Thyroid gland (tissue), 4 donors: Measurements from ENCODE around the gene USP38.

Source experiments
- CTCF ChIP-seq, 6 experiments: fragments of 200-600 bp in 3 of 6; fragments of 450-650 bp in 3 of 6; sonication (generic) in 3 of 6; IDR thresholded peaks; one replicate each; pipeline ENCODE4 v1.5.1; 2016 to 2019; ENCODE audit warnings: antibody characterized with exemption in 6 of 6, mild to moderate bottlenecking in 2 of 6, inconsistent platforms in 1 of 6, moderate library complexity in 1 of 6
- POLR2A ChIP-seq, 2 donors: fragments of 450-650 bp; IDR thresholded peaks; one replicate each; pipeline ENCODE4 v1.6.1; 2017; ENCODE audit warnings: antibody characterized with exemption in 2 of 2, mild to moderate bottlenecking in 2 of 2, moderate library complexity in 1 of 2

DNA sequence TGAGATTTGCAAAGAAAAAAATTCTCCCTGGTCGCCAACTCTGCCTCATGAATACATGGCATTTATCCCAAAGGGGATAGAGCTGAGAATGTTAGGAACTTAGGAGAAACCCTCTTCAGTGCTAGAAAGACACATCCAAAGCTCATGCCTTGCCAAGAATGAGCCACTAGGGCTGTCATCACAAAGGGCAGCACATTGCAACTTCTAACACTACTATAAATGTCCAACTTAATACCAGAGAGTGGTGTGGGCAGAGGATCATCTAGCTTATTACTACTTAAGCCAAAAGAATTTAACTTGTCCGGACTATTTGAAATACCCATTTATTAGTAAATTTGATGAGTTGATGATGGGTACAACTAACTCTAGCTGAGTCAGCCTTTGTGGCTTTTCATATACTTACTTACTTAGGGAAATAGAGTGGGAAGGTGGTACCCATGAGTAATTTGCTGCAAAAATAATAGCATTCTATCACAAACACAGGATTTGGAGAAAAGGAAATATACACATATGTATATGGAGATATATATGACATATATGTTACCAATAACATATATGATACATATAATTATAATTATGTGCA lies 85.6 kb downstream of the USP38 start:
- TF ChIP-seq CTCF (IDR thresholded peaks at IDR 0.05), result no peak
- TF ChIP-seq POLR2A (IDR thresholded peaks at IDR 0.05), result no peak
